PC-3 (cell line): ENCODE measurements around the gene ZNF281.

Source experiments
- CTCF ChIP-seq: fragments of 300-600 bp; sonication (generic); conservative IDR thresholded peaks from 2 replicates; pipeline ENCODE4 v1.5.1; 2017; ENCODE audit warnings: antibody characterized with exemption, low read depth, mild to moderate bottlenecking, low read length
- EZH2 ChIP-seq: fragments of 300-600 bp; sonication (generic); IDR thresholded peaks from one replicate; pipeline ENCODE4 v1.6.1; 2017; ENCODE audit warnings: antibody characterized with exemption, mild to moderate bottlenecking, low read length; ENCODE audit not compliant: unreplicated experiment
- EZH2phosphoT487 ChIP-seq: fragments of 300-600 bp; sonication (generic); IDR thresholded peaks from 2 replicates; pipeline ENCODE4 v1.6.1; 2018; ENCODE audit warnings: mild to moderate bottlenecking, antibody characterized with exemption, low read length, borderline replicate concordance

GRCh38 chr1:200414657-200415056 lies 4.8 kb upstream of the ZNF281 start:
- no peak for TF ChIP-seq EZH2phosphoT487
- no peak for TF ChIP-seq CTCF
- TF ChIP-seq EZH2: no peak
